Thyroid gland (tissue), 4 donors: ENCODE data around the gene SOD1. TPM values are rescaled to one million over a fixed set of nuclear protein-coding genes. Genes with fewer than 3 reads are reported as not detected.

ENCODE experiments used
- DNase-seq, 2 donors: peaks; one replicate each; pipeline ENCODE4 v3.0.0-alpha.2; 2019
- H3K27ac ChIP-seq, 3 donors: fragments of 200-600 bp; sonication (generic); 1 replicate in 2 of 3; 2 replicates in 1 of 3; pipeline ENCODE4 v1.5.1; 2016 to 2019; ENCODE audit warnings: mild to moderate bottlenecking in 1 of 3, moderate library complexity in 1 of 3
- H3K27me3 ChIP-seq: fragments of 200-600 bp; sonication (generic); one replicate; pipeline ENCODE4 v1.5.1; 2019
- H3K36me3 ChIP-seq, 2 donors: fragments of 200-600 bp; sonication (generic); one replicate each; pipeline ENCODE4 v1.5.1; 2016 to 2019
- H3K4me1 ChIP-seq, 2 donors: fragments of 200-600 bp; sonication (generic); one replicate each; pipeline ENCODE4 v1.5.1; 2017 to 2019
- H3K4me3 ChIP-seq, 3 donors: fragments of 200-600 bp; sonication (generic); replicated peaks in 1 of 3; 1 replicate in 2 of 3; 2 replicates in 1 of 3; pipeline ENCODE4 v1.5.1; 2016; ENCODE audit warnings: mild to moderate bottlenecking in 1 of 3
- H3K9me3 ChIP-seq: fragments of 200-600 bp; sonication (generic); one replicate; pipeline ENCODE4 v1.5.1; 2017
- POLR2A ChIP-seq, 2 donors: fragments of 450-650 bp; IDR thresholded peaks; one replicate each; pipeline ENCODE4 v1.6.1; 2017; ENCODE audit warnings: antibody characterized with exemption in 2 of 2, mild to moderate bottlenecking in 2 of 2, moderate library complexity in 1 of 2
- WGBS, 2 donors: methylation state at CpG; one replicate each; pipeline ENCODE4 v1.1.5; 2017; 5-methylcytosine and 5-hydroxymethylcytosine counted together
- intact Hi-C: fragments of 100-400 bp; cut with DNase I; formaldehyde crosslinking; loops from one replicate; pipeline ENCODE4 v1.15.1; 2023
- total RNA-seq, 4 donors: library from RNA; depleted of rRNA; stranded (reverse); fragments of >200 nt; gene quantifications; one replicate each; pipeline ENCODE4 v1.2.3, GENCODE V29; 2016
- TF ChIP-seq, protein P1 (sequence below), 6 experiments: fragments of 200-600 bp in 3 of 6; fragments of 450-650 bp in 3 of 6; sonication (generic) in 3 of 6; IDR thresholded peaks; one replicate each; pipeline ENCODE4 v1.5.1; 2016 to 2019; ENCODE audit warnings: antibody characterized with exemption in 6 of 6, mild to moderate bottlenecking in 2 of 6, inconsistent platforms in 1 of 6, moderate library complexity in 1 of 6

Gene SOD1
- total RNA-seq, 4 donors from 2014 or later: 147 to 331 (median 261) TPM

DNA sequence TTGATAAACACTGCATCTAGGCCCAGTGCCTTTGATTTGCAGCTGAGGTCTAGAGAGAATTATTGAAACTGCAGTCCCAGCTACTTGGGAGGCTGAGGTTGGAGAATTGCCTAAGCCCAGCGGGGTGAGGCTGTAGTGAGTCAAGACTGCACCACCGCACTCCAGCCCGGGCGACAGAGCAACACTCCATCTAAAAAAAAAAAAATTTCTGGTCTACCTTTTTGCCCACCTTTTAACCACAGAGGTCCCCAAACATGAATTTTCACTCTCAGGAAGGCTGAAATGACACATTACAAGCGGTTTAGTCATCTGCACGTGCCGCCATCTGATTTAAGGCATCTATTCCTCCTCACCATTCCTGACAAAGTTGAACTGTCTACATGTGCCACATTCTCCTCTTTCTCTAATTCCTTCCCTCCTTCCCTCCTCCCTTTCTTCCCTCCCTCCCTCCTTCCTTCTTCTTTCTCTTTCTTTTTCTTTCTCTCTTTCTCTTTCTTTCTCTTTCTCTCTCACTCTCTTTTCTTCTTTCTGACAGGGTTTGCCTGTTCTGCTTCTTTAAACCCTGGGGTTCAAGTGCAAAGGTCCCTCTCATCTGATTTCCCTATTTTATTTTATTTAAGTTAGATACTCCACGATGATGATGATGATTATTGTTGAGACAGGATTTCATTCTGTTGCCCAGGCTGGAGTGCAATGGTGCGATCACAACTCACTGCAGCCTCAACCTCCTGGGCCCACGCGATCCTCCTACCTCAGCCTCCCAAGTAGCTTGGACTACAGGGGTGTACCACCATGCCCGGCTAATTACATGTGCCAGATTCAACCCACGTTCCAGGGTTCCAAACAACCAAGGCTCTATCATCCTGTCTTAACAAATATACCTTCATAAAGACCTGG is 3.0 kb upstream of the SOD1 start:
- intact Hi-C loops: loop anchor here (5.0 kb wide), 1 partner anchor 76 kb away; the partner anchor contains the start of gene SCAF4
- 87 to 93% methylated on average over 13 of the region's 13 CpGs for WGBS, 2 donors

DNA sequence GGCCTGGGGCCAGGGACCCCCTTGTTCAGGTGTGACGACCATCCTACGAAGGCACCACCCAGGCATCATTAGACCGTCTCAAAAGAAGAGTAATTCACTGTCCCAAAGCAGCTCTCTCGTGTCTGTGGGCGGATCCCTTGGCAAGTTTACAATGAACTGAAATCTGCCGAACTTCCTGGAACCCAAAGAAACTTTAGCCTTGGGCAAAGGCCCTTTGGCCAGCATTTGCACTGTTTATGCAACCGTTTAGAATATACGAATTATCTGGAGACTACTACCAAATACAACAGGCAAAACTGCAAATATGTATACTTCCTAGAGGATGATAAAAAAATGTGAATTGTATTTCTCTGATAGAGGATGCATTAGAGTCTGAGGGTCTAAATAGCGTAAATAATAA is 1.4 kb upstream of the SOD1 start:
- no peaks in the 10 kb centered on the region for H3K27me3 ChIP-seq

More for the DNA sequence above, 3.0 kb upstream of the SOD1 start:
- H3K9me3 ChIP-seq: no peaks in the 10 kb centered on the region
- no peak for DNase-seq
- no peaks in the 10 kb centered on the region for H3K36me3 ChIP-seq
- TF ChIP-seq POLR2A (IDR thresholded peaks at IDR 0.05): no peak
- TF ChIP-seq, protein P1, sequence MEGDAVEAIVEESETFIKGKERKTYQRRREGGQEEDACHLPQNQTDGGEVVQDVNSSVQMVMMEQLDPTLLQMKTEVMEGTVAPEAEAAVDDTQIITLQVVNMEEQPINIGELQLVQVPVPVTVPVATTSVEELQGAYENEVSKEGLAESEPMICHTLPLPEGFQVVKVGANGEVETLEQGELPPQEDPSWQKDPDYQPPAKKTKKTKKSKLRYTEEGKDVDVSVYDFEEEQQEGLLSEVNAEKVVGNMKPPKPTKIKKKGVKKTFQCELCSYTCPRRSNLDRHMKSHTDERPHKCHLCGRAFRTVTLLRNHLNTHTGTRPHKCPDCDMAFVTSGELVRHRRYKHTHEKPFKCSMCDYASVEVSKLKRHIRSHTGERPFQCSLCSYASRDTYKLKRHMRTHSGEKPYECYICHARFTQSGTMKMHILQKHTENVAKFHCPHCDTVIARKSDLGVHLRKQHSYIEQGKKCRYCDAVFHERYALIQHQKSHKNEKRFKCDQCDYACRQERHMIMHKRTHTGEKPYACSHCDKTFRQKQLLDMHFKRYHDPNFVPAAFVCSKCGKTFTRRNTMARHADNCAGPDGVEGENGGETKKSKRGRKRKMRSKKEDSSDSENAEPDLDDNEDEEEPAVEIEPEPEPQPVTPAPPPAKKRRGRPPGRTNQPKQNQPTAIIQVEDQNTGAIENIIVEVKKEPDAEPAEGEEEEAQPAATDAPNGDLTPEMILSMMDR (IDR thresholded peaks at IDR 0.05): no peak
- H3K27me3 ChIP-seq: no peaks in the 10 kb centered on the region
- H3K4me1 ChIP-seq: peaks cover 8 to 12% of the 10 kb centered on the region in 2 donors
- H3K4me3 ChIP-seq: no peak overlapping the region
- H3K27ac ChIP-seq: no peak overlapping the region

GRCh38 chr21:31659286-31659535 is 282 bp upstream of the SOD1 start:
- H3K4me1 ChIP-seq: peaks cover 14 to 35% of the 10 kb centered on the region in 2 donors
- intact Hi-C loops: loop anchor here (5.0 kb wide), 1 partner anchor 73 kb away; the partner anchor contains the start of gene SCAF4
- DNase-seq: no peak
- H3K36me3 ChIP-seq: no peaks in the 10 kb centered on the region
- H3K4me3 ChIP-seq: peak overlapping the region in 1 of 3 donors; percentile 74
- no peaks in the 10 kb centered on the region for H3K27me3 ChIP-seq
- H3K9me3 ChIP-seq: no peaks in the 10 kb centered on the region
- peak overlapping the region in 2 of 3 donors; percentile 86 to 87 for H3K27ac ChIP-seq
- 4 to 6% methylated on average over 11 to 18 of the region's 18 CpGs for WGBS, 2 donors
- TF ChIP-seq, protein P1 (IDR thresholded peaks at IDR 0.05): no peak
- TF ChIP-seq POLR2A (IDR thresholded peaks at IDR 0.05): no peak

More for the DNA sequence above, 1.4 kb upstream of the SOD1 start:
- DNase-seq: no peak
- no peak overlapping the region for H3K27ac ChIP-seq
- intact Hi-C loops: loop anchor here (5.0 kb wide), 1 partner anchor 74 kb away; the partner anchor contains the start of gene SCAF4
- no peaks in the 10 kb centered on the region for H3K9me3 ChIP-seq
- TF ChIP-seq, protein P1 (IDR thresholded peaks at IDR 0.05): no peak
- TF ChIP-seq POLR2A (IDR thresholded peaks at IDR 0.05): no peak
- H3K36me3 ChIP-seq: no peaks in the 10 kb centered on the region
- H3K4me1 ChIP-seq: peaks cover 8 to 25% of the 10 kb centered on the region in 2 donors
- WGBS, 2 donors: 66 to 81% methylated on average over 9 of the region's 9 CpGs
- H3K4me3 ChIP-seq: no peak overlapping the region

DNA sequence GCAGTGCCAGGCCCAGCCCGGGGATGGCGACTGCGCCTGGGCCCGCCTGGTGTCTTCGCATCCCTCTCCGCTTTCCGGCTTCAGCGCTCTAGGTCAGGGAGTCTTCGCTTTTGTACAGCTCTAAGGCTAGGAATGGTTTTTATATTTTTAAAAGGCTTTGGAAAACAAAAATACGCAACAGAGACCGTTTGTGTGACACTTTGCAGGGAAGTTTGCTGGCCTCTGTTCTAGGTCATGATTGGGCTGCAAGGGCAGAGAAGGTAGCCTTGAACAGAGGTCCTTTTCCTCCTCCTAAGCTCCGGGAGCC is 719 bp downstream of the SOD1 start:
- H3K4me3 ChIP-seq: peak overlapping the region; percentile 54 to 74 (median 66)
- peak overlapping the region; percentile 11 to 87 (median 86) for H3K27ac ChIP-seq
- WGBS, 2 donors: 1 to 2% methylated on average over 8 to 9 of the region's 12 CpGs
- H3K4me1 ChIP-seq: peaks cover 14 to 35% of the 10 kb centered on the region in 2 donors
- no peak for TF ChIP-seq POLR2A (IDR thresholded peaks at IDR 0.05)
- TF ChIP-seq, protein P1 (IDR thresholded peaks at IDR 0.05): no peak
- H3K36me3 ChIP-seq: no peaks in the 10 kb centered on the region
- H3K27me3 ChIP-seq: no peaks in the 10 kb centered on the region
- no peaks in the 10 kb centered on the region for H3K9me3 ChIP-seq
- no peak for DNase-seq
- intact Hi-C loops: no loop called here

DNA sequence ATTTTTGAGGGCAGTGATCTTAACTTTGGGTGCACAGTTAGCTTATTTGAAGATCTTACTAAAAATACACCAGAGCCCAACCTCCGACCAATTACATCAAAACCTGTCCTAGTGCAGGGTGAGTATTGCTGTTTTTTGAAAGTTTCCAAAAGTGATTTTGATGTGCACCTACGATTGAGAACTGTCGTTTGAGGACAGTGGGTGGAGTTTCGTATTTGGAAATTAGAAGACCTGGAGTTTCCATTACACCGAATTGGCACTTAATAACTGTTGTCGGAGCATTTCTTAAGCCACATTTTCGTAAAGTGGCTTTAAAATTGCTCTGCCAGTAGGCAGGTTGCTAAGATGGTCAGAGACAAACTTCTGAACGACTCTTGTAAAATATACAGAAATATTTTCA is 1.1 kb downstream of the SOD1 start:
- Histone ChIP-seq H3K9me3 (no peaks in the 10 kb centered on the region), H3K27me3 (no peaks in the 10 kb centered on the region), H3K36me3 (no peaks in the 10 kb centered on the region), H3K27ac (peak overlapping the region in 2 of 3 donors; percentile 11 to 86), H3K4me3 (peak overlapping the region; percentile 54 to 74 (median 66)), H3K4me1 (peaks cover 14 to 39% of the 10 kb centered on the region in 2 donors)
- no peak for DNase-seq
- no peak for TF ChIP-seq POLR2A (IDR thresholded peaks at IDR 0.05)
- TF ChIP-seq, protein P1 (IDR thresholded peaks at IDR 0.05): no peak
- intact Hi-C loops: no loop called here
- WGBS, 2 donors: 29 to 35% methylated on average over 8 of the region's 8 CpGs
